IMR-90 (cell line): ENCODE measurements around the gene FANK1. TPM values are rescaled to one million over a fixed set of nuclear protein-coding genes. Genes with fewer than 3 reads are reported as not detected.

Experiments
- ATAC-seq: fragments of 200-7000 bp; cut with Tn5 transposase; 2 replicates; pipeline ENCODE4 v1.9.1; 2020; ENCODE audit warnings: low read depth, mild to moderate bottlenecking, moderate library complexity
- BruUV-seq: library from RNA; stranded (reverse); fragments of 400-500 nt; replicated peaks from 2 replicates; lab custom pipeline; 2021; lab: Mats Ljungman, UMichigan
- CTCF ChIA-PET: fragments of 300-600 bp; formaldehyde crosslinking; extraction: SDS; loops from one replicate; lab custom pipeline; 2021; ENCODE audit warnings: antibody characterized with exemption; lab: Yijun Ruan, JAX
- POLR2A ChIA-PET: fragments of 300-600 bp; sonication (Branson Sonifier 250); formaldehyde crosslinking; loops from one replicate; lab custom pipeline; 2022; ENCODE audit warnings: antibody characterized with exemption; ENCODE audit not compliant: unreplicated experiment; lab: Charles Lee
- DNase-seq: peaks from one replicate; pipeline ENCODE4 v3.0.0; 2013
- H2AFZ ChIP-seq: replicated peaks from 2 replicates; pipeline ENCODE3; 2013; ENCODE audit warnings: low read length, mild to moderate bottlenecking; ENCODE audit not compliant: poor library complexity
- H2AK5ac ChIP-seq: 2 replicates; pipeline ENCODE4 v1.6.1; 2013; ENCODE audit warnings: low read depth, low read length, inconsistent platforms
- H2AK9ac ChIP-seq: replicated peaks from 2 replicates; pipeline ENCODE3; 2013; ENCODE audit warnings: mild to moderate bottlenecking, low read depth, low read length, moderate library complexity; ENCODE audit not compliant: poor library complexity
- H2BK120ac ChIP-seq: 2 replicates; pipeline ENCODE4 v1.6.1; 2013; ENCODE audit warnings: low read depth, low read length, inconsistent platforms
- H2BK15ac ChIP-seq: 3 replicates; pipeline ENCODE4 v1.6.1; 2013; ENCODE audit warnings: low read depth, low read length, inconsistent platforms
- H2BK20ac ChIP-seq: 2 replicates; pipeline ENCODE4 v1.6.1; 2013; ENCODE audit warnings: low read depth, mild to moderate bottlenecking, inconsistent platforms, low read length, moderate library complexity
- H2BK5ac ChIP-seq: 2 replicates; pipeline ENCODE4 v1.6.1; 2013; ENCODE audit warnings: mild to moderate bottlenecking, low read depth, low read length, inconsistent platforms; ENCODE audit not compliant: poor library complexity, severe bottlenecking
- H3K14ac ChIP-seq: replicated peaks from 2 replicates; pipeline ENCODE4 v1.6.1; 2013; ENCODE audit warnings: low read depth, low read length, inconsistent platforms
- H3K18ac ChIP-seq: 2 replicates; pipeline ENCODE4 v1.6.1; 2013; ENCODE audit warnings: low read depth, low read length, control low read depth
- H3K23ac ChIP-seq: 2 replicates; pipeline ENCODE4 v1.6.1; 2013; ENCODE audit warnings: low read depth, low read length, inconsistent platforms
- H3K27ac ChIP-seq: 2 replicates; pipeline ENCODE4 v1.5.1; 2013; ENCODE audit warnings: mild to moderate bottlenecking, control low read depth, low read length; ENCODE audit not compliant: insufficient read depth
- H3K27me3 ChIP-seq: 2 replicates; pipeline ENCODE4 v1.6.1; 2013; ENCODE audit warnings: low read length; ENCODE audit not compliant: control insufficient read depth, insufficient read depth
- H3K36me3 ChIP-seq: 2 replicates; pipeline ENCODE4 v1.6.1; 2013; ENCODE audit warnings: low read length, mixed read lengths; ENCODE audit not compliant: control insufficient read depth, insufficient read depth
- H3K4ac ChIP-seq: 2 replicates; pipeline ENCODE4 v1.6.1; 2013; ENCODE audit warnings: low read depth, low read length, inconsistent platforms
- H3K4me1 ChIP-seq: 2 replicates; pipeline ENCODE4 v1.6.1; 2013; ENCODE audit warnings: low read length, mixed read lengths; ENCODE audit not compliant: control insufficient read depth, insufficient read depth
- H3K4me2 ChIP-seq: 2 replicates; pipeline ENCODE4 v1.6.1; 2013; ENCODE audit warnings: low read depth, mild to moderate bottlenecking, control low read depth, low read length, moderate library complexity
- H3K4me3 ChIP-seq: 2 replicates; pipeline ENCODE4 v1.5.1; 2013; ENCODE audit warnings: low read depth, mild to moderate bottlenecking, control low read depth, low read length, moderate library complexity; ENCODE audit not compliant: insufficient read depth
- H3K56ac ChIP-seq: 2 replicates; pipeline ENCODE4 v1.6.1; 2013; ENCODE audit warnings: low read length, inconsistent platforms; ENCODE audit not compliant: insufficient read depth; ENCODE audit errors: extremely low read depth
- H3K79me1 ChIP-seq, 2 experiments: 2 replicates each; pipeline ENCODE4 v1.6.1; 2013; ENCODE audit warnings: low read length in 2 of 2, inconsistent platforms in 1 of 2, low read depth in 1 of 2
- H3K9ac ChIP-seq: 2 replicates; pipeline ENCODE4 v1.6.1; 2013; ENCODE audit warnings: low read depth, low read length, control low read depth
- H3K9me1 ChIP-seq: 2 replicates; pipeline ENCODE4 v1.6.1; 2013; ENCODE audit warnings: low read length, inconsistent platforms; ENCODE audit not compliant: insufficient read depth
- H3K9me3 ChIP-seq: 2 replicates; pipeline ENCODE4 v1.6.1; 2013; ENCODE audit warnings: low read length; ENCODE audit not compliant: control insufficient read depth, insufficient read depth
- H4K20me1 ChIP-seq: 2 replicates; pipeline ENCODE4 v1.6.1; 2013; ENCODE audit warnings: low read length, inconsistent platforms; ENCODE audit not compliant: insufficient read depth
- H4K5ac ChIP-seq: 2 replicates; pipeline ENCODE4 v1.6.1; 2013; ENCODE audit warnings: mild to moderate bottlenecking, low read depth, low read length, control low read depth
- H4K8ac ChIP-seq, 2 experiments: 2 replicates each; pipeline ENCODE4 v1.6.1; 2013; ENCODE audit warnings: low read depth in 2 of 2, low read length in 2 of 2, control low read depth in 1 of 2, inconsistent platforms in 1 of 2
- H4K91ac ChIP-seq: 2 replicates; pipeline ENCODE4 v1.6.1; 2013; ENCODE audit warnings: low read depth, low read length, inconsistent platforms; ENCODE audit not compliant: insufficient read depth
- BHLHE40 ChIP-seq: fragments of 150-350 bp; IDR thresholded peaks from 2 replicates; pipeline ENCODE4 v1.6.1; 2016; ENCODE audit warnings: mild to moderate bottlenecking, low read depth, low read length
- CEBPB ChIP-seq: IDR thresholded peaks from 2 replicates; pipeline ENCODE4 v1.6.1; 2012; ENCODE audit warnings: low read depth, low read length, improper control_type of control experiment
- CHD1 ChIP-seq: IDR thresholded peaks from 2 replicates; pipeline ENCODE4 v1.6.1; 2012; ENCODE audit warnings: low read depth, low read length, improper control_type of control experiment
- CTCF ChIP-seq: conservative IDR thresholded peaks from 2 replicates; pipeline ENCODE4 v1.5.1; 2012; ENCODE audit warnings: mild to moderate bottlenecking, low read depth, low read length, improper control_type of control experiment
- ELK1 ChIP-seq: fragments of 150-350 bp; IDR thresholded peaks from 2 replicates; pipeline ENCODE4 v1.6.1; 2016; ENCODE audit warnings: low read depth, mild to moderate bottlenecking, low read length, moderate library complexity, borderline replicate concordance
- FOS ChIP-seq: fragments of 150-350 bp; IDR thresholded peaks from 2 replicates; pipeline ENCODE4 v1.6.1; 2016; ENCODE audit warnings: low read depth, low read length
- MAFK ChIP-seq: IDR thresholded peaks from 2 replicates; pipeline ENCODE4 v1.6.1; 2012; ENCODE audit warnings: low read depth, low read length, improper control_type of control experiment
- MAZ ChIP-seq: IDR thresholded peaks from 2 replicates; pipeline ENCODE4 v1.6.1; 2012; ENCODE audit warnings: low read depth, mild to moderate bottlenecking, low read length, improper control_type of control experiment, moderate library complexity, borderline replicate concordance
- MXI1 ChIP-seq: IDR thresholded peaks from 2 replicates; pipeline ENCODE4 v1.6.1; 2012; ENCODE audit warnings: low read depth, mild to moderate bottlenecking, low read length, moderate library complexity, borderline replicate concordance
- NFE2L2 ChIP-seq: fragments of 150-350 bp; IDR thresholded peaks from 2 replicates; pipeline ENCODE4 v1.6.1; 2016; ENCODE audit warnings: low read depth, mild to moderate bottlenecking, low read length
- POLR2A ChIP-seq: IDR thresholded peaks from 2 replicates; pipeline ENCODE4 v1.6.1; 2012; ENCODE audit warnings: mild to moderate bottlenecking, low read depth, low read length
- RAD21 ChIP-seq: IDR thresholded peaks from 2 replicates; pipeline ENCODE4 v1.6.1; 2012; ENCODE audit warnings: low read length, improper control_type of control experiment
- RCOR1 ChIP-seq: IDR thresholded peaks from 2 replicates; pipeline ENCODE4 v1.6.1; 2012; ENCODE audit warnings: mild to moderate bottlenecking, low read length, improper control_type of control experiment; ENCODE audit not compliant: insufficient replicate concordance
- RFX5 ChIP-seq: IDR thresholded peaks from 2 replicates; pipeline ENCODE4 v1.8.0; 2012; ENCODE audit warnings: low read depth, mild to moderate bottlenecking, low read length, moderate library complexity
- SMC3 ChIP-seq: fragments of 150-350 bp; IDR thresholded peaks from 2 replicates; pipeline ENCODE4 v1.6.1; 2016; ENCODE audit warnings: low read depth, mild to moderate bottlenecking, antibody characterized with exemption, low read length, moderate library complexity
- USF2 ChIP-seq: fragments of 150-350 bp; IDR thresholded peaks from 2 replicates; pipeline ENCODE4 v1.6.1; 2017; ENCODE audit warnings: mild to moderate bottlenecking, antibody characterized with exemption, low read length, low read depth
- WGBS, 2 experiments: methylation state at CpG; one replicate each; pipeline versions ENCODE4 v1.1.5 to v1.1.7; 2013; ENCODE audit warnings: missing lambda C conversion rate in 2 of 2; ENCODE audit not compliant: insufficient read length in 1 of 2; ENCODE audit errors: extremely low coverage in 2 of 2; 5-methylcytosine and 5-hydroxymethylcytosine counted together
- dilution Hi-C: fragments of 300-500 bp; cut with HindIII; formaldehyde crosslinking; loops from one replicate; pipeline ENCODE4 v1.14.3; 2018; ENCODE audit warnings: low sequenced_read_pairs; ENCODE audit not compliant: unreplicated experiment
- in situ Hi-C: fragments of 300-500 bp; cut with MboI; formaldehyde crosslinking; loops from 3 replicates; pipeline ENCODE4 v1.14.3; 2019; ENCODE audit warnings: low sequenced_read_pairs, inconsistent platforms, mixed read lengths
- intact Hi-C: fragments of 100-400 bp; cut with micrococcal nuclease; formaldehyde crosslinking; loops from 2 replicates; pipeline ENCODE4 v1.10.0; 2022
- polyA plus RNA-seq, 3 experiments: library from polyadenylated mRNA; depleted of rRNA; stranded (reverse); fragments of >200 nt; gene quantifications; 2 replicates each; pipeline ENCODE4 v1.2.3, GENCODE V29; 2012; ENCODE audit warnings: low replicate concordance in 1 of 3
- total RNA-seq: library from RNA; depleted of rRNA; stranded (reverse); fragments of >200 nt; gene quantifications from 2 replicates; pipeline ENCODE4 v1.2.3, GENCODE V29; 2012

FANK1 gene
- total and polyA plus RNA-seq, 2 of the 4 experiments (the other 2 are of a cell fraction) = 0.90 to 2.2 TPM

DNA sequence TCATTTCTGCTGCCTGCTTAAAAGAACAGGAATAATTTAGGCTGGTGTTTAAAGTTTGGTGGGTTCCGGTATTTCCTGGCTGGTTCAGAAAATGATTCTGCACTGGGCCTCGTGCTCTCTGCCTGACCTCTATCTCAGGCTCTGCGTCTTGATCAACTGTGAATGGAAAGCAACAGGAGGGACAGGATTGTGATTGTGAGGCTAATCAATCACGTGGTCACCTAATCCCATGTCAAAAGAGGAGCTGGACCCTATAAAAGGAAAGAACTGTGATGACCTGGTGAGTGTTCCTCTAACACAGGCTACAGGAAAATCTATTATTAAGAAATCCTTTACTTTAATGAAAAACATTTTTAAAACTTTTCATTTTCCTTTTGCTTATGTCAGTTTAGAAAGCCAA lies 15.2 kb upstream of the FANK1 start, which contains the start of gene DHX32:
TSS of gene DHX32 (minus strand) at position 101 of the 400 bp plus-strand sequence. CDS start 468 bp downstream, outside the sequence.
- Histone ChIP-seq H3K4me1 (peaks cover 10% of the 10 kb centered on the region), H3K14ac (no peak within 1 kb of the TSS; the same call in 1 of the 2 replicates), H4K91ac (peak within 1 kb of the TSS; percentile 39; the same call in 1 of the 2 replicates), H3K27ac (peak within 1 kb of the TSS; percentile 41; the same call in 1 of the 2 replicates), H2AFZ (no peak within 1 kb of the TSS), H3K4me3 (no peak within 1 kb of the TSS), H2BK120ac (no peak within 1 kb of the TSS; the same call in 1 of the 2 replicates), H2AK5ac (0 out of 2 replicates have a peak within 1 kb of the TSS, but pooled peaks have one; percentile 56), H4K8ac (peak within 1 kb of the TSS in 1 of 2 experiments; percentile 52; a peak in 1 of 4 replicates), H4K20me1 (peaks cover 10% of the 10 kb centered on the region), H3K9me1 (peaks cover 7% of the 10 kb centered on the region; the same call in 1 of the 2 replicates), H3K4me2 (peak within 1 kb of the TSS; percentile 46; the same call in 1 of the 2 replicates), H3K27me3 (no peaks in the 10 kb centered on the region), H2AK9ac (no peak within 1 kb of the TSS), H3K9me3 (peaks cover 2% of the 10 kb centered on the region; the same call in 1 of the 2 replicates), H3K23ac (peak within 1 kb of the TSS; percentile 38; the same call in 1 of the 2 replicates), H2BK20ac (no peak within 1 kb of the TSS), H3K79me1 (peaks cover 16 to 20% of the 10 kb centered on the region in 2 experiments), H4K5ac (peak within 1 kb of the TSS; percentile 36; the same call in 1 of the 2 replicates), H3K56ac (no peak within 1 kb of the TSS), H2BK5ac (no peak within 1 kb of the TSS), H2BK15ac (peak within 1 kb of the TSS; percentile 6; the same call in 1 of the 3 replicates), H3K4ac (peak within 1 kb of the TSS; percentile 41; the same call in 1 of the 2 replicates), H3K36me3 (peaks cover 4% of the 10 kb centered on the region), H3K18ac (peak within 1 kb of the TSS; percentile 83), H3K9ac (peak within 1 kb of the TSS; percentile 30; the same call in 1 of the 2 replicates)
- TF ChIP-seq CTCF (no peak), SMC3 (no peak), CHD1 (no peak), POLR2A (no peak), ELK1 (no peak), RFX5 (no peak), MXI1 (no peak), FOS (no peak), RCOR1 (no peak), USF2 (no peak; the same call in 1 of the 2 replicates), NFE2L2 (no peak), RAD21 (no peak), BHLHE40 (no peak), MAFK (no peak), MAZ (no peak), CEBPB (no peak)
- intact Hi-C loops (no loop called here), in situ Hi-C loops (no loop called here), dilution Hi-C loops (no loop called here)
- no peak for ATAC-seq
- no peak for DNase-seq
- no CpG with 5 or more reads among the region's 4 CpGs for whole genome bisulfite sequencing, 2 experiments
- BruUV-seq = no TSS peak
- ChIA-PET POLR2A (no interaction called here), CTCF (no interaction called here)
